ENCODE data around the gene DAAM2. TPM values are rescaled to one million over a fixed set of nuclear protein-coding genes. Genes with fewer than 3 reads are reported as not detected.

Gene DAAM2
- total and polyA plus RNA-seq, 2 experiments from 2014 or later = 3.4 to 8.5 TPM

GRCh38 chr6:39794231-39794630 is 2.1 kb downstream of the DAAM2 start:
- Histone ChIP-seq H3K27me3 (peaks cover 4% of the 10 kb centered on the region), H3K27ac (no peak overlapping the region), H3K36me3 (no peaks in the 10 kb centered on the region), H3K4me1 (ENCODE audit: low read depth) (peaks cover 9% of the 10 kb centered on the region), H3K9me3 (ENCODE audit: low read depth) (no peaks in the 10 kb centered on the region), H3K4me3 (no peak overlapping the region)
- no peak for DNase-seq (ENCODE audit: low read depth in 1 of 2, low spot score in 1 of 2)
- TF ChIP-seq CTCF (IDR thresholded peaks at IDR 0.05; ENCODE audit: low read depth, low read length) = no peak

GRCh38 chr6:39797751-39798150 is 5.6 kb downstream of the DAAM2 start:
- Histone ChIP-seq H3K36me3 (no peaks in the 10 kb centered on the region), H3K4me1 (ENCODE audit: low read depth) (peaks cover 3% of the 10 kb centered on the region), H3K4me3 (no peak overlapping the region), H3K27me3 (peaks cover 4% of the 10 kb centered on the region), H3K9me3 (ENCODE audit: low read depth) (no peaks in the 10 kb centered on the region), H3K27ac (no peak overlapping the region)
- no peak for TF ChIP-seq CTCF (IDR thresholded peaks at IDR 0.05; ENCODE audit: low read depth, low read length)
- DNase-seq (ENCODE audit: low read depth in 1 of 2, low spot score in 1 of 2) = no peak

- no peak for DNase-seq (ENCODE audit: low read depth in 1 of 2, low spot score in 1 of 2)
- Histone ChIP-seq H3K4me3 (no peak overlapping the region), H3K36me3 (no peaks in the 10 kb centered on the region), H3K27me3 (no peaks in the 10 kb centered on the region), H3K9me3 (ENCODE audit: low read depth) (no peaks in the 10 kb centered on the region), H3K27ac (no peak overlapping the region), H3K4me1 (ENCODE audit: low read depth) (no peaks in the 10 kb centered on the region)
- TF ChIP-seq CTCF (IDR thresholded peaks at IDR 0.05; ENCODE audit: low read depth, low read length) = no peak
Measured at GRCh38 chr6:39800034-39801032, 8.2 kb downstream of the DAAM2 start.

- Histone ChIP-seq H3K4me1 (ENCODE audit: low read depth) (no peaks in the 10 kb centered on the region), H3K9me3 (ENCODE audit: low read depth) (no peaks in the 10 kb centered on the region), H3K36me3 (no peaks in the 10 kb centered on the region), H3K27me3 (no peaks in the 10 kb centered on the region), H3K4me3 (no peak overlapping the region), H3K27ac (no peak overlapping the region)
- peak in 1 of 2 donors; percentile 39 for DNase-seq (ENCODE audit: low read depth in 1 of 2, low spot score in 1 of 2)
- no peak for TF ChIP-seq CTCF (IDR thresholded peaks at IDR 0.05; ENCODE audit: low read depth, low read length)
Measured at GRCh38 chr6:39801456-39802251, 9.5 kb downstream of the DAAM2 start.

- Histone ChIP-seq H3K36me3 (no peaks in the 10 kb centered on the region), H3K4me3 (no peak overlapping the region), H3K4me1 (ENCODE audit: low read depth) (peaks cover 13% of the 10 kb centered on the region), H3K9me3 (ENCODE audit: low read depth) (no peaks in the 10 kb centered on the region), H3K27ac (no peak overlapping the region), H3K27me3 (no peaks in the 10 kb centered on the region)
- DNase-seq (ENCODE audit: low read depth in 1 of 2, low spot score in 1 of 2) = peak in 1 of 2 donors; percentile 33
- TF ChIP-seq CTCF (IDR thresholded peaks at IDR 0.05; ENCODE audit: low read depth, low read length) = no peak
Measured at GRCh38 chr6:39803872-39804271, 11.7 kb downstream of the DAAM2 start.
